ENCODE measurements around the gene TMEM269. TPM values are rescaled to one million over a fixed set of nuclear protein-coding genes. Genes with fewer than 3 reads are reported as not detected.

The TMEM269 gene
- total RNA-seq, 2 donors from 2014 or later: 0.14 to 0.62 TPM

DNA sequence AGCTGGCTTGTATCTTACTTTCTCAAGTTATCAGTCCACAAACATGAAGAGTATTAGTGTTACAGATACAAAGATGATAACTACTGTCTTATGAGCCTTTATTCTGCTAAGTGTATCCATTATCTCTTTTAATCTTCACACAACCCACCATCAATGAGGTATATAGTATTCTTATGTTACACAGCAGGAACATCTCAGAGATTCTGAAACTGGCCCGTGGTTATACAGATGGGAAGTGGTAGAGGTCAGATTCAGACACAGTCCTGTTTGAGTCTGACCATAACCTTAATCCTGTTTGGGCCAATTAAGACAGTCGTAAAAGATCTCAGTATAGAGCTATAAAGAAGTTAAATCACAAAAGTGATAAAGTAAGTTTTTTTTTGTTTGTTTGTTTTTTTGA is 5.1 kb upstream of the TMEM269 start:
- TF ChIP-seq POLR2AphosphoS5 (IDR thresholded peaks at IDR 0.05) (no peak), POLR2A (IDR thresholded peaks at IDR 0.05) (no peak)
- TF ChIP-seq, protein P1, sequence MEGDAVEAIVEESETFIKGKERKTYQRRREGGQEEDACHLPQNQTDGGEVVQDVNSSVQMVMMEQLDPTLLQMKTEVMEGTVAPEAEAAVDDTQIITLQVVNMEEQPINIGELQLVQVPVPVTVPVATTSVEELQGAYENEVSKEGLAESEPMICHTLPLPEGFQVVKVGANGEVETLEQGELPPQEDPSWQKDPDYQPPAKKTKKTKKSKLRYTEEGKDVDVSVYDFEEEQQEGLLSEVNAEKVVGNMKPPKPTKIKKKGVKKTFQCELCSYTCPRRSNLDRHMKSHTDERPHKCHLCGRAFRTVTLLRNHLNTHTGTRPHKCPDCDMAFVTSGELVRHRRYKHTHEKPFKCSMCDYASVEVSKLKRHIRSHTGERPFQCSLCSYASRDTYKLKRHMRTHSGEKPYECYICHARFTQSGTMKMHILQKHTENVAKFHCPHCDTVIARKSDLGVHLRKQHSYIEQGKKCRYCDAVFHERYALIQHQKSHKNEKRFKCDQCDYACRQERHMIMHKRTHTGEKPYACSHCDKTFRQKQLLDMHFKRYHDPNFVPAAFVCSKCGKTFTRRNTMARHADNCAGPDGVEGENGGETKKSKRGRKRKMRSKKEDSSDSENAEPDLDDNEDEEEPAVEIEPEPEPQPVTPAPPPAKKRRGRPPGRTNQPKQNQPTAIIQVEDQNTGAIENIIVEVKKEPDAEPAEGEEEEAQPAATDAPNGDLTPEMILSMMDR (IDR thresholded peaks at IDR 0.05): no peak
- no peak overlapping the region for H3K4me3 ChIP-seq
- no peaks in the 10 kb centered on the region for H3K9me3 ChIP-seq
- no peaks in the 10 kb centered on the region for H3K27me3 ChIP-seq (replicated peaks; ENCODE audit: insufficient read depth)
- WGBS: 62% methylated on average over 2 of the region's 2 CpGs
- H3K27ac ChIP-seq: no peak overlapping the region
- no peak for DNase-seq (ENCODE audit: low spot score)
- intact Hi-C loops (cut with DNase I): loop anchor here (5.0 kb wide), 1 partner anchor 293 kb away; no protein-coding TSS in a partner anchor
- no peaks in the 10 kb centered on the region for H3K4me1 ChIP-seq (replicated peaks)
- H3K36me3 ChIP-seq: peaks cover 7% of the 10 kb centered on the region in 2 donors

DNA sequence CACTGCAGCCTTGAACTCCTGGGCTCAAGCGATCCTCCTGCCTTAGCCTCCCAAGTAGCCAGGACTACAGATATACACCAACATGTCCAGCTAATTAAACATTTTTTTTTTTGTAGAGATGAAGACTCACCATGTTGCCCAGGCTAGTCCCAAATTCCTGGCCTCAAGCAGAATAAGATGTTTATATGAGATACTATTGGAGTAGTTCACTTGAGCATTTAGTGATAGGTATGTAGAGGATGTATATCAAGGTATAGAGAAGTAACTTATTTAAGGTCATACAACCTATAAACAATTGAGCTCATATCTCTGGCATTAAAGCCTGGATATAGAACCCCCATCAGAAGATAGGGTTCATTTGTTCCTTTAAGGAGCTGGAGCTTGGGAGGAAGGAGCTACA is 4.6 kb upstream of the TMEM269 start:
- intact Hi-C loops (cut with DNase I): no loop called here
- Histone ChIP-seq H3K4me1 (replicated peaks) (no peaks in the 10 kb centered on the region), H3K36me3 (peaks cover 3 to 7% of the 10 kb centered on the region in 2 donors), H3K9me3 (no peaks in the 10 kb centered on the region), H3K27me3 (replicated peaks; ENCODE audit: insufficient read depth) (no peaks in the 10 kb centered on the region), H3K27ac (no peak overlapping the region), H3K4me3 (no peak overlapping the region)
- DNase-seq (ENCODE audit: low spot score): no peak
- 100% methylated on average over 1 of the region's 1 CpG for WGBS
- TF ChIP-seq, protein P1 (IDR thresholded peaks at IDR 0.05): no peak
- TF ChIP-seq POLR2AphosphoS5 (IDR thresholded peaks at IDR 0.05) (no peak), POLR2A (IDR thresholded peaks at IDR 0.05) (no peak)

DNA sequence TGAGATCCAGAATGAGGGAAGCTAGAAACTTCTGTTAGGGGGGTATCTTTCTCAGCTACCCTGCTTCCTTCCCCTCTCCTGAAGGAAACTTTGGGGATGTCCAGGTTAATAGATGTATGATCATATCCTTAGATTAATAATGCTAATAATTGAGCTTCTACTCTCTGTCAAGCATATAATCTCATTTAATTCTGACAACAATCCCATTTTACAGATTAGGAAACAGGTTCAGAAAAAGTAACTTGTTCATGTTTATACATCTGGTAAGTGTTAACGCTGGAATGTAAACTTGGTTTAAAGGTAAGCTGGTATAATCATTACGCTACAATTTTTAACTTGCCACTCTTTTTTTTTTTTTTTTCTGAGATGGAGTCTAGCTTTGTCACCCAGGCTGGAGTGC is 1.7 kb upstream of the TMEM269 start:
- Histone ChIP-seq H3K27me3 (replicated peaks; ENCODE audit: insufficient read depth) (no peaks in the 10 kb centered on the region), H3K4me1 (replicated peaks) (no peaks in the 10 kb centered on the region), H3K36me3 (no peaks in the 10 kb centered on the region), H3K9me3 (no peaks in the 10 kb centered on the region), H3K4me3 (no peak overlapping the region), H3K27ac (no peak overlapping the region)
- TF ChIP-seq POLR2AphosphoS5 (IDR thresholded peaks at IDR 0.05): no peak
- TF ChIP-seq, protein P1 (IDR thresholded peaks at IDR 0.05): no peak
- DNase-seq (ENCODE audit: low spot score): no peak
- WGBS: 98% methylated on average over 2 of the region's 2 CpGs
- intact Hi-C loops (cut with DNase I): no loop called here

DNA sequence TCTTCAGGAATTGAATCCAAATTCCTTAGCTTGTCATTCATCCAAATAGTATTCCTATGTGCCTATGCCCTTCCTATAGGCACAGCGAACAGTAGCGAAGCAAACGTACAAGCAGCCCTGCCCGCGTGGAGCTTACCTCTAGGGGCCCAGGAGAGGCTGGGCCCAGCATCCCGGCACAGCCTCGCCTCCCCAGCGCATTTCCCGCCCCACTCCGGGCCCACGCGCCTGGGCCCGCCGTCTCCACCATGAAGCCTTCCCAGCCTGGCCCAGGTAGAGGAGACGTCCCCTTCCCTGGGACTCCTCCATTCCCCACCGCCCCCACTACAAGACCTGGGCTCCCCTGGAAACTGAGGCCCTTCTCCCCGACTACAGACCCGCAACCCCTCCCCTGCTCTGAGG is 245 bp upstream of the TMEM269 start:
- Histone ChIP-seq H3K27ac (no peak overlapping the region), H3K4me1 (replicated peaks) (no peaks in the 10 kb centered on the region), H3K27me3 (replicated peaks; ENCODE audit: insufficient read depth) (no peaks in the 10 kb centered on the region), H3K4me3 (no peak overlapping the region), H3K36me3 (no peaks in the 10 kb centered on the region), H3K9me3 (no peaks in the 10 kb centered on the region)
- WGBS: 80% methylated on average over 18 of the region's 18 CpGs
- intact Hi-C loops (cut with DNase I): no loop called here
- TF ChIP-seq POLR2A (IDR thresholded peaks at IDR 0.05) (no peak), POLR2AphosphoS5 (IDR thresholded peaks at IDR 0.05) (no peak)
- TF ChIP-seq, protein P1 (IDR thresholded peaks at IDR 0.05): no peak
- DNase-seq (ENCODE audit: low spot score): no peak

DNA sequence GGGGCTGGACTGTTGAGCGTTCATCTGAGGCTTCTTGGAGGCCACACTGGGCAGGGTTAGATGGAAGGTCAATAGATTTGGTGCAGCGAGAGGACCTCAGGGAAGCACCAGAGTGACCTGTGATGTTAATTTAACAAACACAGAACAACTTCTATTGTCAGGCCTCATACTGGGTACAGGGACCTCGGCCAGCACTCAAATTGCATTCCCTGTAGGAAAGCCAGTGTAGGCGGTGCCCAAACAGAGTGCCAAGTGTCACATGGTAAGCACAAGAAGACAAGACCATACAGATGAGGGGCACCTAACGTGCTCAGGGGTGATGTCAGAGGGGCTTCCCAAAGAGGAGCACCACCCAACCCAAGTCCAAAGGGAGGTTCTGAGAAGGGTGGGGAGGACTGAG is 1.3 kb downstream of the TMEM269 start:
- TF ChIP-seq, protein P1 (IDR thresholded peaks at IDR 0.05): no peak
- TF ChIP-seq POLR2AphosphoS5 (IDR thresholded peaks at IDR 0.05): no peak
- no peak for TF ChIP-seq POLR2A (IDR thresholded peaks at IDR 0.05)
- intact Hi-C loops (cut with DNase I): no loop called here

More for the DNA sequence above, 1.3 kb downstream of the TMEM269 start:
- H3K9me3 ChIP-seq: no peaks in the 10 kb centered on the region
- DNase-seq (ENCODE audit: low spot score): no peak
- WGBS: 73% methylated on average over 5 of the region's 5 CpGs
- no peaks in the 10 kb centered on the region for H3K4me1 ChIP-seq (replicated peaks)
- no peaks in the 10 kb centered on the region for H3K36me3 ChIP-seq
- no peak overlapping the region for H3K4me3 ChIP-seq
- H3K27ac ChIP-seq: no peak overlapping the region
- no peaks in the 10 kb centered on the region for H3K27me3 ChIP-seq (replicated peaks; ENCODE audit: insufficient read depth)
